GM18907 (cell line): ENCODE results near the gene RHBDD1.

Experiments used
- ATAC-seq: cut with Tn5 transposase; IDR thresholded peaks from one replicate; pipeline ENCODE4 v1.9.1; 2021; ENCODE audit warnings: mild to moderate bottlenecking, moderate library complexity; ENCODE audit not compliant: unreplicated experiment

The RHBDD1 gene

GRCh38 chr2:226910384-226910783 lies 74.5 kb downstream of the RHBDD1 start:
- ATAC-seq: no peak

GRCh38 chr2:226911932-226912331 lies 76.1 kb downstream of the RHBDD1 start:
- ATAC-seq: no peak

GRCh38 chr2:226913641-226914040 lies 77.8 kb downstream of the RHBDD1 start:
- ATAC-seq: no peak

GRCh38 chr2:226915846-226916360 lies 80.0 kb downstream of the RHBDD1 start:
- no peak for ATAC-seq

- ATAC-seq: peak; percentile 71
Observed at GRCh38 chr2:226916669-226917068, 80.8 kb downstream of the RHBDD1 start.

- no peak for ATAC-seq
Observed at GRCh38 chr2:226932443-226932842, 96.6 kb downstream of the RHBDD1 start.

GRCh38 chr2:226934546-226935201 lies 98.8 kb downstream of the RHBDD1 start:
- ATAC-seq: no peak

- ATAC-seq: peak; percentile 70
Observed at GRCh38 chr2:226943862-226944620, 108.2 kb downstream of the RHBDD1 start.

GRCh38 chr2:226953206-226953605 lies 117.4 kb downstream of the RHBDD1 start:
- no peak for ATAC-seq

- no peak for ATAC-seq
Observed at GRCh38 chr2:226953826-226954225, 118.0 kb downstream of the RHBDD1 start.

GRCh38 chr2:226956659-226957058 lies 120.8 kb downstream of the RHBDD1 start:
- ATAC-seq: no peak

- no peak for ATAC-seq
Observed at GRCh38 chr2:226959418-226959817, 123.6 kb downstream of the RHBDD1 start.

GRCh38 chr2:226962176-226962773 lies 126.4 kb downstream of the RHBDD1 start:
- no peak for ATAC-seq

GRCh38 chr2:226963528-226963927 lies 127.7 kb downstream of the RHBDD1 start:
- no peak for ATAC-seq

GRCh38 chr2:226965376-226965775 lies 129.5 kb downstream of the RHBDD1 start:
- no peak for ATAC-seq

GRCh38 chr2:226969417-226970080 lies 133.7 kb downstream of the RHBDD1 start:
- ATAC-seq: no peak

GRCh38 chr2:226970362-226970761 lies 134.5 kb downstream of the RHBDD1 start:
- ATAC-seq: peak; percentile 61

- ATAC-seq: peak; percentile 53
Observed at GRCh38 chr2:226971084-226971483, 135.2 kb downstream of the RHBDD1 start.

- ATAC-seq: peak; percentile 55
Observed at GRCh38 chr2:226971770-226972169, 135.9 kb downstream of the RHBDD1 start.

- ATAC-seq: no peak
Observed at GRCh38 chr2:226973816-226974215, 138.0 kb downstream of the RHBDD1 start.

- ATAC-seq: no peak
Observed at GRCh38 chr2:226977775-226978190, 141.9 kb downstream of the RHBDD1 start.
